GM18861 (cell line): Measurements from ENCODE around the gene CPA3.

Experiments used
- ATAC-seq: cut with Tn5 transposase; IDR thresholded peaks from one replicate; pipeline ENCODE4 v1.9.1; 2021; ENCODE audit not compliant: unreplicated experiment

Gene CPA3, protein sequence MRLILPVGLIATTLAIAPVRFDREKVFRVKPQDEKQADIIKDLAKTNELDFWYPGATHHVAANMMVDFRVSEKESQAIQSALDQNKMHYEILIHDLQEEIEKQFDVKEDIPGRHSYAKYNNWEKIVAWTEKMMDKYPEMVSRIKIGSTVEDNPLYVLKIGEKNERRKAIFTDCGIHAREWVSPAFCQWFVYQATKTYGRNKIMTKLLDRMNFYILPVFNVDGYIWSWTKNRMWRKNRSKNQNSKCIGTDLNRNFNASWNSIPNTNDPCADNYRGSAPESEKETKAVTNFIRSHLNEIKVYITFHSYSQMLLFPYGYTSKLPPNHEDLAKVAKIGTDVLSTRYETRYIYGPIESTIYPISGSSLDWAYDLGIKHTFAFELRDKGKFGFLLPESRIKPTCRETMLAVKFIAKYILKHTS

DNA sequence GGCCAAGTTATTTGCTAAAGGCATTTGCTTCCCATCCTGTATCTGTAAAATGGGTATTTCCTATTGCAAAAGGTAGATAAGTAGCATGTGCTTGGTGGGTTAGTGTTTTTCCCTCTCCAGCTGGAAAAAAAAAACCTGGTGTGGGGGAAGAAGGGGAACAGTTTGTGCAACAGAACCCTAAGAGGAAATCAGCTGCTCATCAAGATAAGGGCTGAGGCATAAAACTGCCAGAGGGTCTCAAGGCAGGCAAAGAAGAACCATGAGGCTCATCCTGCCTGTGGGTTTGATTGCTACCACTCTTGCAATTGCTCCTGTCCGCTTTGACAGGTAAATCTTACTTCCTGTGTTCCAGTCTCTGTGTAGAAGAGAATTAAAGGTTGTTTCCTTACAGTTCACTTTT is at the start of gene CPA3:
Gene CPA3 (plus strand): TSS at position 248 of the 400 bp plus-strand sequence. CDS start 12 bp downstream, at position 260.
- no peak for ATAC-seq

DNA sequence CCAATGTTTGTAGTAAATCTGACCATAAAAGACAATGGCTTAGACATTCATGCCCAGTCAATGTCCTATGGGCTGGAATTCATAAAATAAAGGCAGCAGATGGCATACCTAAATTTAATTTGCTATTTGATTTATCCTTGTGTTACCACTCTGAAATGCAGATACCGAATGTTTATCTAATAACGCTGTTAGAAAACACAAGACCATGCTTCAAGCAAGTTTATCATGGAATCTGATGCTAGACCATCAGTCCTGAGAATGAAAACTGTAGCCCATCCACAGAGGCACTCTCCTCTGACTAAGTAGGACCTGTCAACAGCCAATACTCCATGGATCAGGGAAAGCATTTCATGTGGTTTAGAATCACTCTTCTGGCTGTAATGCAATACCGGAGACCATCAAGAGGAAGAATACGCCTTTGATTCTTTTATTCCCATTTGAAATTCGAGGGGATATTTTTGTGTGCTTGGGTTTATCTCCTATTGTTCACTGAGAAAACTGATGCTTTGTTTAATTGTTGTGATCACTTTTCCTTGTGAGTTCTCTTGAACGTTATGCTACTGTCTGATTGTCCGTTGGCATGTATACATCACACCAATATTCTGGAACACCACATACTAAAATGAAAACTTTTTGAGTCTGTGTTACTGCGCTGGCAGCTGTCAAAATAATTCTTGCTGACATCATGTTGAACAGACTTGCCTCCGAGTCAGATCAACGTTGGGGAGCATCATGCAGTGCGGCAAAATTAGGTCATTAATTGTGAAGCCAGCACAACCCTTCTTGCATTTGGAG is 49.6 kb upstream of the CPA3 start:
- ATAC-seq = no peak

DNA sequence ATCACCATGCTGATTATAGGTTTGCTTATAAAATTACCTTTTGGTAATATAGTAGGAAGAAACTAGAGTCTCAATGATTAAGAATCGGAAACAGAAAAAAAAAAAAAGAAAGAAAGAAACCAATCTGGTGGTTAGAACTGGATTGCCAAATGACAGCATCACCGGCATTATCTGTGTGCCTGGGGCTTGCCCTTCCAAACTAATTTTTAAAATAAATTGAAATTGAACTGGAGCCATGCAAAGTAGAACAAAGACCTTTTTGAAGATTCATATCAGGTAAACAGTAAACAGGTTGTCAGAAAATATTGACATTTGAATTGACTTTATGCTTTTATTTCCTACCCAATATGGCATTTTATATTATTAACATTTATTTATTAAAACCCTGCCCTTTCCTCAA is 48.7 kb upstream of the CPA3 start:
- ATAC-seq = no peak

DNA sequence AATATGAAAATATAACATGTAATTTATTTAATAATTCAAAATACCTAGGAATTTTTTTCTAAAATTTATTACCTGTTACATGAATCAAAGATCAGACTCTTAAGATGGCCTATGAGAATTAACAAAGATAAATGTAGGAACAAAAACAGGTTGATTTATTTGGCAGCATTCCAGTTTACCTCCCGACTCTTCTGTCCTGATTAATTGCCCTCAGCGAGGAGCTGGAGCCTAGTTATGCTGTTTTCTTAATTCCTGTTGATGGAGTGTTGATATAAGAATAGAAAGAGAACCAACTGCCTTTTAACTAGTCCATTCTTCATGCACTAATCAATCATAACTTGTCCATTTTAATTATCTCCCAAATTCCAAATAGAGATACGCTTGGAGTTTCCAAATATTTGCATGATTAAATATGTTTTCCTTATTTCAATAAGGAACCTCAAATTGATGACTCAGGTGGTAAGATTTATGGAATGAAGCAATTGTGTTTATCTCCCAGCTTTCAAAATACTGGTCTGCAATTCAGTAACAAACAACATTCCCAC is 48.0 kb upstream of the CPA3 start:
- ATAC-seq = no peak

DNA sequence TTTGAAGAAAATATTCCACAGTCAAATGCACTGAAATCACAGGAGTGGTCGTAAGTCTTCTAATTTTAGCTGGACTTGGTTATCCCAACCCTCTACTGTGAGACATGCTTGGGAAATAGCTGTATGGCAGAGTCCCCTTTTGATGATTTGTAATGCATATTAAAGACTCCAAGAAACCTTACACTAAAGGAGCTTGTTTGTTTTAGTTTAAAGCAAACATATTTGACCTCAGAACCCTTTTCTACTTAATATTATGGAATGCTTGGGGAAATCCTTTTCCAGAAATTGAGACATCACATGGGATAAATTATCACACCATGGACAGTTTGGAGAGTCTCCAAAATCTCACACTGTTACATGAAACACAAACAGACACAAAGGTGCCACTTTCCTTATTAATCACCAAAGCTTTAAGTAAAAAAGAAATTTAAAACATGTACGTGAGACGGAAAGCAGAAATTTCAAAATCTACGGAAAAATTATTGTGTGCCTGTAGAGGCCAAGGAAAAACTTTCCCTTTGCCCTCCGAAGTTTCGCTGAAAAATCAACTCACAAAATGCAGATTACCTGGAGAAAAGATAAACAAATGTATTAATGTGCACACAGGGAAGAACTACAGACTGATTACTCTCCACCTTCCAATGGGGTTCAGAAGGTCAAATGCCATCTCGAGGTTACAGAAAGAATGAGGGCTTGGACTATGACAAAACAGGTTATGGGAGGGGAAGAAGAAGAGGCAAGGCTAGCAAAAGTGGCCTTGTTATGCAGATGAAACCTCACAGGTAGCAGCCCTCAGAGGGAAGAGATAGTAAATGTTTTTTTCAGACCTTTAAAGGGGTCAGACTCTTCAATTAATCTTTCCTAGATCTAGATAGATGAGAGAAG is 44.5 kb upstream of the CPA3 start:
- ATAC-seq = no peak

DNA sequence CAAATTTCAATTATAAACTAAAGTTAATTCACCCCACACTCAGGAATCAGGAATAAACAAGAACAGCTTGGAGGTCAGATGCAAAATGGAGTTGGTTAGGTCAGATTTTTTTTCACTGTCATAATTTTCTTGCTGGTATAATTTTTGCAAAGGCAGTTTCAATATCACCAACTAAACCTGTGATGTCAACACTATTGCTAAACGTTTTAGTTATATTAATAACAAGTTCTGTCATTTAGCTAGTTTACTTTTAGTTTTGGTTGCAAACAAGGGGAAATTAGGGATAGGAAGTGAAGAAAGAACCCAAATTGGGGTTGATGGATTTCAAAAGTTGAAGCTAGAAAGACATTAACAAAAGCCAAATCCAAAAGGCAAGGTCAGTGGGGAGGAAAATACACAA is 42.1 kb upstream of the CPA3 start:
- no peak for ATAC-seq

DNA sequence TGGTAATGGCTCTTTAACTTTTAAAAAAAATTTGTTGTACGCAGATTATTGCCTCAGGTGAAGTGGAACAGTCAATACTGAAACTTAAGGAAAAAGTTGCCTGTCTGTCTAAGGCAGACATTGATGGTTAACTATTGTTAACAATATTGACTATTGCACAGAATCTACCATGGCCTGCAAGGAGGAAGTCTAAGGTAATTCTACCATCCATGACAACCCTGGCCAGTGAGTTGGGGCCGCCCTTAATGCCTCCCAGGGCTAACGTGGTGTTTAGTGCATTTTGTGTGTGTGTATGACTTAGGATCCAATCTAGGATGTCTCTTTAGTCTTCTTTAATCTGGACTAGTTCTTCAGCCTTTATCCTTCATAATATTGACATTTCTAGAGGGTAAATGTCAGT is 39.6 kb upstream of the CPA3 start:
- ATAC-seq = no peak

DNA sequence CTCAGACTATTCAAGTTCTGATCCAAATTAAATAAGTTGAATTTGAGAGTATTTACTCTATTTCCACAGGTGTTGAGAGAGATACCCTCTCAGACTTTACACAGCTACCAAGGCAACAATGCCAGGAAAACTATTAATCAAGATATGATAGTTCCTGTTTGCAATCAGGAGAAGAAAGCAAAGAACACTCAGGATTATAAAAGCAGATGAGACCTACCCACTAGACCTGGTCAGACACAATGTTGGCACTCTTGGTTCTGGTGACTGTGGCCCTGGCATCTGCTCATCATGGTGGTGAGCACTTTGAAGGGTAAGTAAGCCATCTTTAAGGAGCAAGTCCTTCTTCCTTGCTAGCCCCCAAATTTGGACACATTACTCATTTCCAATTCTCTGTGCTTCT is 37.5 kb upstream of the CPA3 start, which contains the start of gene CPB1:
Gene CPB1 (plus strand): TSS at position 227 of the 400 bp plus-strand sequence. CDS start 13 bp downstream, at position 240.
- ATAC-seq = no peak

DNA sequence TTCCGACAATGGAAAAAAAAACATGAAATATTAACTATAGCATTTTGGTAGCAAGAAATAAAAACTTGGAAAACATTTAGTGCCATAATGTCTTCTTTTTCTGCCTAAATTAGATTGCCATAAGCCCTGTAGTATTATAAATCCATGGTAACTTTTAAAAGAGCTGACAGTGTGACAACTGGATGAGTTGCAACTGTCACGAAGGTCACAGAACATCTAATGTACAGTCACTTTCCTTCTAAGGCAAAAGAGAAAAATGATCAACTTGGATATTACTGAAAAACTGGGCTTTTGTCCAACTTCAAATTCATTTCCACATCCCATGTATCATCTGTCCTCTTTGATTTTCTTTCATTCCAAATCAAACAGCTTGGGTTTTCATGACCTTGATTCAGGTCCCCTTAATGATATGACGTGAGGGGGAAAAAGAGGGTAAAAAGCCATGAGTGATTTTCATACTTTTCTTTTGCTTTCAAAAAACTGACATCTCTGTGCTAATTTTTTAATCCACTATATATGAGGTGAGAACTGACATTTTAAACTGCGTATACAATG is 36.9 kb upstream of the CPA3 start:
- ATAC-seq = no peak

DNA sequence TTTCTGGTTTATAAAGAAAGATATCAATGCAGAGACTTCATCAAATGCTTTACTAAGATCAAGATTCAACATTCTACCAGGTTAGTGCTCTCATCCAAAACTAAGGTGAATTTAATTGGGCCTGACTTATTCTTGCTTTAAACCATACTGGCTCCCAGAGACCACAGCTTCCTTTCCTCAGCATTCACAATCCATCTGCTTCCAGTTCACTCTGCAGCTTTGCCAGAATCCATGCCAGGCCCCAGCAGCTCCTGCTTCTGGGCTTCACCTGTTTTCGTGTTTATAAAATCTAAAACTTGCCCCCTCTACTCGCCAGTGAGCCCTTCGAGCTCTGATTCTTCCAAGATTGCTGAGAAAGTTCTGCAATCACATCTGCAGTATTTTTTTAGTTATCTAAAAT is 35.2 kb upstream of the CPA3 start:
- ATAC-seq = no peak

DNA sequence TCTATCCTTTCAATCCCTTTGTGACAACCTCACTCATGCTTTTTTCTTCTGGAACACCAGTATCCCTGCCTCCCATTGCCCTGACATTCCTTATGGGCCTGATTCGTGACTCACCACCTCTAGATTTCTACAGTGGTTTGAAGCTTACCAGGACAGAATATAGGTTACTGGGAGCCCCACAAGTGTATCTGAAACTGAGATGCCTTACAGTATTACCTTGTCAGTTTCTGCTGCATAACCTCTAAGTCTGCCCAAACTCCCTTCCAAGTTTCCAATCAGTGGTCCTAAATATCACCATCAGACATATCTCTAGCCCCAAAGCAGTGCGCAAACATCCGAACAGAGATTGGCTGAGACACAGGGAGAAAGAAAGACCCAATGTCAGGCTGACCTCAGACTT is 31.9 kb upstream of the CPA3 start:
- ATAC-seq = no peak

DNA sequence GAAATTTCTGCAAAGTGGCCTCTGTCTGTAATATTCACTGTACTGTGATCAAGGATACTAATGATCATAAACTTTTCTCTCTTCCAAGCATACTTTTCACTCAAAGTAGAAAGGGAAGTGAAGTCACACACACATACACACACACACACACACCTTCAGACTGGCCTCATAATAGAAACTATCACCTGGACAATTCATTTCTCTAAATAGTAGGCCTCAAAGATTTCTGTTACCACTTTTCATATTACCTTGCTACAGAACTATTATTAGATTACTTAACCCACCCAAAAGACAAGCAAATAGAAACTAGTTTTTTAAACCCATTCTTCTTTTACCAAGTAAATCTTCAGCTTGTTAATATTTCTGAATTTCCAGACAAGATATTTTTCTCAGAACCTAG is 25.3 kb upstream of the CPA3 start:
- ATAC-seq = no peak

DNA sequence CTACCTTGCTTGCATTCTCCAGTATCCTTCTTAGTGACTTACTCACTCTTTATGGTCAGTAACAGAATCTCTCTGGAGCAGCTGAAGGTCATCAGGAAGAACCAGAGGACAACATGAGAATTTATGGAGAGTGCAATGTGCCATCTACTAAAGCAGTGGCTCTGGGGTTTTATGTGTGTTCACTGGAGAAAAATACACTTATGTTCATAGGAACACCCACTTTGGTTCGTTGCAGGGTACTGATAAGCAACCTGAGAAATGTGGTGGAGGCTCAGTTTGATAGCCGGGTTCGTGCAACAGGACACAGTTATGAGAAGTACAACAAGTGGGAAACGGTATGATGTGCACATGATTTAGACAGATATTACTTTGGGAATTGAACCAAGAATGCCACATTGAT is 24.6 kb upstream of the CPA3 start:
- no peak for ATAC-seq

DNA sequence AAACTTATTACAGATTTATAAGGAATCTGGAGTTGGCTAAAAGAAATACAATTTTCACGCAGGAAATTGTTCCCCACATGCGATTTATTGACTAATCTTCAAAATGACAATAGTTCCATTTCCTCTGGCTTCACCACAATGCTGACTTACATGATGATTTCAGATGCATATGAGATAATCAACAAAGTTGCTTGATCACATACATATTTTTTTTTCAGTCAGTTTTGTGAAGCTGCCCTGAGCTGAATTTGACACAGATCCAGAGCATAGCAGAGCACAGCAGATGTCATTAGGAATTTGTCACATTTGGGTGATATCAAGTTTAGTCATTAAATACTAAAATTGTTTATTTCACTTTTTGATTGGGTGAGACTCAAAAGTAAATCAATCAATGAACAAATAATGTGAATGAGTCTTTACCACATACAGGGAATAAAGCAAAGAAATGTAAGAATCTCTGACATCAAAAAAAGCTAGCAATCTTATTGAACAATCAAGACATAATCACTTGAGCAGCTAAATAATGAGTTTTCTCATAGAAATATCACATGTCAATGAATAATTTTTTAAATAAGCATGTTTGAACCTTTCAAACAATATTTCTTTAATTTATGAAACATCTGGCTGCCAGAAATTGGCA is 19.2 kb upstream of the CPA3 start:
- no peak for ATAC-seq

DNA sequence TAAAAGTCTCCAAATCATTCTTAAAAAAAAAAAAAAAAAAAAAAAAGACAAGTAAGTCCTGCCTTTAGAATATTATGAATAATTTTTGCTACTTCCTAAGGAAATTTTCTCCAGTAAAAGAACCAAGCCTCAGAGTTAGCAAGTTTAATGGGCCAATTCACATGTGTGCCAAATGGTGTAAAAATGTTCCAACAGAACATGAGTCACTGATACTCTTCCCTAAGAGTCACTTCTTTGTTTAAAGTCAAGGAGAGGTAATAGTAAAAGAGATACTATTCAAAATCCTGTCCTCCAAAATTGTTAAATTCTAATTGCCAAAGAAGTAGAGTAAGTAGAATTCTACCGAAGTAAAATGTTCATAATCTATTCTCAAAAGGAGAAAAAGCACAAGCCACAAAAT is 17.7 kb upstream of the CPA3 start:
- ATAC-seq = no peak

DNA sequence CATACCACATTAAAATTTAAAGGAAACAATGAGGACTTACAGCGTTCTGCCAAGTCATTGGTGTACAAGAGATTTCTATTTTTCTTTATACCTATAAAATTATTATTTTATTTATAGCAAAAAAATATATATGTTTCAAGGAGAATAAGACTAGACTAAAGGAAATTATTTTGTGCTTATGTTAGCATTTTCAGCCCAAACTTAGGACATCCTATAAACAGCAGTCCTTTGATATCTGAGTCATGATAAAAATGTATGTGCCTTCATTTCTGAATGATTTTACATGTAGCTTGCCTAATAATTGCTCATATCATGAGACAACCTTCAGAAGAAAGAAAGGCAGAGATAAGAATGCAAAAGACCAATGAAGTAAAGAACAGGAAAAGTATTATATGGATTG is 16.7 kb upstream of the CPA3 start:
- ATAC-seq = no peak

DNA sequence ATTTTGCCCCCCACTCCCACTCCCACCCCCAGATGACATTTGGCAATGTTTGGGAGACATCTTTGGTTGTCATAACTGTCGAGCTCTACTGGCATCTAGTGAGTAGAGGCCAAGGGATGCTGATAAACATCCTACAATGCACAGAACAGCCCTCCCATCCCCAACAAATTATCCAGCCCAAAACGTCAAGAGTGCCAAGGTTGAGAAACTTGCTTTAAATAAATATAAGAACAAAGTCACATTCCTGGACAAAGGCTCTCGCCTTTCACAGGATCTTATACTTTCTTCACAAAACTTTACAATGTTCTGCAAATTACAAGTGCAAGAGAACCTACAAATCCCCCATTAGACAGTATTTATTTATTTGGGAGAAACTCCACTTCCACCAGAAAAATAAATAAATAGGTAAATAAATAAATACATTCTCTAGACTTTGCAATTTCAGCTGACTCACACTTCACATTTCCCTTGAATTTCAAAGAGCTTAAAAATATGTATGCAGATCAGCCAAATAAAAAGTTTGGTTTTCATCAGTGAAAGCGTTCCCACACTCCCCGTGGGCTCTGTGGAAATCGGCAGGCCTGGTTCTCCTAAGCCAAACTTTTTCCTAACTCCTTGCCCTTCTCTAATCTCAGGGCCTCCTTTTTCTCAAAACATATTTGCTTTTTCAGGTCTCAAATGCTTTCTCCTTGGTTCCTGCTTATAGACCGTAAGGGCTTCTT is 12.7 kb upstream of the CPA3 start:
- ATAC-seq = no peak

DNA sequence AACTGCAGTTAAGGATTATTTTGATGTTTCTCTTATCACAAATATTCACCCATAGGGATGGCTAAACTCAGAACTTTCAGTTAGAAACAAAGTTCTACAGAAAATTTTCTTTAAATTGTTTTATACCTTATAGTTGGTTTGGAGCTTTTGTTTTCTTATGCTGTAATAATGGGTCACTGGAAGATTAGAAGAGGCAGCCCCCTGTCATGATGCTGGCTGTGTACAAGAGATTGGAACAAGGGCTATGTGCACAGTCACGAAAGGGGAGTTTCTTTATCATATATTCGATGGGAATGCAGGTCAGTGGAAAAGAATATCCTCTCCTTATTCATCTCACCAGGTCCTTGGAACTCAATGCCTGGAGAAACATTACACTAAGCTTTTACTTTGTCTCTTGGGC is 12.0 kb upstream of the CPA3 start:
- ATAC-seq = no peak

DNA sequence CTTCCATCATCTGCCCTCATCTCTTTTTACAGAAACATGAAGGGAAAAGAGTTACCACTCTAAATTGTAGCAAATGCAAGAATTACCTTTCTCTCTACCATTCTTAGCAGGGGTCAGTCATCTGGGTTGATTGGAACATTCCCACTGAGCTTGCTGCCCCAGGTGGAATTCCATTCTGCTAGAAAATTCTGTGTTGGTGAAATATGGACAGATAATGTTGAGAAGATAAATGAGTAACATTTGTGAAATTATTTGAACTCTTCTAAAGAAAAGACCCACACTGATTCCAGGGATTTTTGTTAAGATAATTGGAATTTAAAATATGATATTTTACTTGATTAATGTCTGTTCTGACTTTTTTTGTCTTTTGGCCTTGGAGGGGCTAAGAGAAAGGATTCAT is 11.0 kb upstream of the CPA3 start:
- no peak for ATAC-seq

DNA sequence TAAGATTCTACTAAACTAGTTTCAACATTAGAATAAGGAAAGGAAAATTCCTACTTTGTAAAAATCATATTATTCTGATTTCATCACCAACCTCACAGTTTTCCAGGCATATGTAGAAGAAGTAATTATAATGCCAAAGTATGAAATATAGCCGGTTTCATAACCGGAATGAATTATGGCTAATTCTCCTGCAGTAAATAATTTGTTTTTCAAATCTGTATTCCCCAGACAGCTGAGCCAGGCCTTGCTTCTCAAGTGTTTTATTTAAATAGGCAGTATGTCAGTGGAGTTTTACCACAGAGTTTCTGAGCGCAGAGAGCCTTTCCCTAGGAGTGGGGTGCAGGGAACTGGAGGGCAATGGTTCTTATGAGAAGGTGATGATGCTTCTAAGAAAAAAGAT is 8.7 kb upstream of the CPA3 start:
- ATAC-seq = no peak
